Prostate gland (tissue), 2 donors: Measurements from ENCODE around the gene ASH1L. TPM values are rescaled to one million over a fixed set of nuclear protein-coding genes. Genes with fewer than 3 reads are reported as not detected.

Experiments used
- DNase-seq: peaks from one replicate; pipeline ENCODE4 v3.0.0-alpha.2; 2019; ENCODE audit warnings: low spot score
- H3K27ac ChIP-seq, 2 donors: fragments of 200-600 bp; sonication (generic); 2 replicates each; pipeline ENCODE4 v1.5.1; 2017 to 2019
- H3K27me3 ChIP-seq: fragments of 200-600 bp; sonication (generic); replicated peaks from 2 replicates; pipeline ENCODE4 v1.5.1; 2019; ENCODE audit not compliant: insufficient read depth
- H3K36me3 ChIP-seq, 2 donors: fragments of 200-600 bp; sonication (generic); 1 replicate in 1 of 2; 2 replicates in 1 of 2; pipeline versions ENCODE4 v1.5.1 to v1.8.1; 2017 to 2019
- H3K4me1 ChIP-seq: fragments of 200-600 bp; sonication (generic); replicated peaks from 2 replicates; pipeline ENCODE4 v1.5.1; 2019
- H3K4me3 ChIP-seq, 2 donors: fragments of 200-600 bp; sonication (generic); 2 replicates each; pipeline ENCODE4 v1.5.1; 2017 to 2019
- H3K9me3 ChIP-seq: fragments of 200-600 bp; sonication (generic); 2 replicates; pipeline ENCODE4 v1.5.1; 2017
- CTCF ChIP-seq, 4 experiments: fragments of 200-600 bp in 2 of 4; fragments of 450-650 bp in 2 of 4; sonication (generic) in 2 of 4; IDR thresholded peaks; 1 replicate in 3 of 4; 2 replicates in 1 of 4; pipeline ENCODE4 v1.5.1; 2016 to 2019; ENCODE audit warnings: antibody characterized with exemption in 4 of 4, mild to moderate bottlenecking in 2 of 4, moderate library complexity in 2 of 4
- POLR2A ChIP-seq: fragments of 450-650 bp; IDR thresholded peaks from one replicate; pipeline ENCODE4 v1.6.1; 2016; ENCODE audit warnings: antibody characterized with exemption, mild to moderate bottlenecking
- POLR2AphosphoS5 ChIP-seq: sonication (generic); formaldehyde crosslinking; IDR thresholded peaks from one replicate; pipeline ENCODE4 v1.6.1; 2017; ENCODE audit warnings: antibody characterized with exemption
- WGBS: methylation state at CpG from one replicate; pipeline ENCODE4 v1.1.5; 2018; 5-methylcytosine and 5-hydroxymethylcytosine counted together
- intact Hi-C: fragments of 100-400 bp; cut with DNase I; formaldehyde crosslinking; loops from one replicate; pipeline ENCODE4 v1.14.2; 2022
- total RNA-seq, 2 donors: library from RNA; depleted of rRNA; stranded (reverse); fragments of >200 nt; gene quantifications; one replicate each; pipeline ENCODE4 v1.1.0, GENCODE V29; 2016

ASH1L gene
- total RNA-seq, 2 donors from 2014 or later = 53.1 to 66.2 TPM

DNA sequence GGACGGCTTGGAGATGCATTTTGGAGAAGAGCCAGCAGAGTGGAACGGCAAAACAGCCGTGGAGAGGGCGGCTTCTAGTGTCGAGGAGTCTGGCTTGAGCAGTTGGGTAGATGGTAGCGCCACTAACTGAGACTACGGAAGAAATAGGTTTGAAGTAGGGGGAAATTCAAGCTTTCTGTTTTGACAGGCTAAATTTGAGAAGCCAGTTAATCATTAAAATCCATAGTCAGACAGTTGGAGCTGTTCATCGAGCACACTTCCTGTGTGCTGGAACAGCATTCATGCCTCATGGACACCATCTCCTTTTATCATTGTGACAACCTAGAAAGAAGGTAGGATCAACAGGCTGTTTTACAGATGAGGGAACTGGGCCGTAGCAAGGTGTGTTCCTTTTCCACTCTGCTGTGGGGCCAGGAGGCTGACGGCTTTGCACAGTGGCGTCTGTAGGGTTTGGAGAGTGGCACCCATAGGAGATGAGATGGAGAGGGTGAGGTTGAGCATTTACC, 258.0 kb downstream of the ASH1L start:
- peaks cover 1% of the 10 kb centered on the region for H3K4me1 ChIP-seq
- no peak overlapping the region for H3K27ac ChIP-seq
- no peaks in the 10 kb centered on the region for H3K9me3 ChIP-seq
- 63% methylated on average over 11 of the region's 11 CpGs for WGBS
- no peaks in the 10 kb centered on the region for H3K27me3 ChIP-seq
- TF ChIP-seq POLR2A = no peak
- no peak for TF ChIP-seq POLR2AphosphoS5
- TF ChIP-seq CTCF (IDR thresholded peaks at IDR 0.05) = no peak
- H3K4me3 ChIP-seq = no peak overlapping the region
- intact Hi-C loops = loop anchor here (5.0 kb wide), 1 partner anchor 52 kb away; no protein-coding TSS in a partner anchor
- DNase-seq = no peak
- H3K36me3 ChIP-seq = no peaks in the 10 kb centered on the region

DNA sequence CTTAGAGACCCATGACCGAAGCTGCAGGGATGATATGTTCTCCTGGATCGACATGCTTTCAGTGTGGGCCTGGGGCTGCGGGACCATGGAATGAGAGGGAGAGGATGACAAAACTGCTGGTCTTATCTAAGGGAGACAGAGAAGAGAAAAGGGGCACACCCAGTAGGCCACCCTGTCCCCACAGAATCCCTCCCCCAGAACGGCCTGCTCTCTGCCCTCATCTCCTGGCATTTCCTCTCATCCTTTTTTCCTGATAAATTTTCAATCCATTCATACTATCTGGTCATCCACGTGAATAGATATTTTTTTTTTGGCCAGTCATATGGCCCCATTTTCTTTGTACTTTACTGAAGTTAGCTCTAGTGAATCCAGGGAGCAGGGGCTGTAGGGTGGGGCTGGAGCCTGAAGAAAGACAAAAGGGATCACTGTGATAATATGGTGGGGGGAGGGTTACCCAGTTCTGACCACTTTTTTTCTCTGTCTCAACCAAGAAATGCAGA, 261.2 kb downstream of the ASH1L start, which contains the start of gene PKLR:
Gene PKLR, minus strand, starts transcription at position 97 of the 500 bp plus-strand sequence. Its CDS starts 43 bp downstream, at position 54.
- H3K27ac ChIP-seq = no peak within 1 kb of the TSS
- H3K4me3 ChIP-seq = no peak within 1 kb of the TSS
- no peaks in the 10 kb centered on the region for H3K9me3 ChIP-seq
- H3K27me3 ChIP-seq = no peaks in the 10 kb centered on the region
- TF ChIP-seq POLR2A = no peak
- TF ChIP-seq CTCF (IDR thresholded peaks at IDR 0.05) = no peak
- no peak for TF ChIP-seq POLR2AphosphoS5
- H3K36me3 ChIP-seq = no peaks in the 10 kb centered on the region
- intact Hi-C loops = no loop called here
- 83% methylated on average over 5 of the region's 5 CpGs for WGBS
- no peaks in the 10 kb centered on the region for H3K4me1 ChIP-seq
- DNase-seq = no peak

GRCh38 chr1:155300553-155301329, 261.9 kb downstream of the ASH1L start:
- WGBS = 91% methylated on average over 9 of the region's 9 CpGs
- H3K27me3 ChIP-seq = peaks cover 3% of the 10 kb centered on the region
- no peak overlapping the region for H3K4me3 ChIP-seq
- H3K4me1 ChIP-seq = no peaks in the 10 kb centered on the region
- DNase-seq = no peak
- intact Hi-C loops = no loop called here
- no peak overlapping the region for H3K27ac ChIP-seq
- no peaks in the 10 kb centered on the region for H3K36me3 ChIP-seq
- TF ChIP-seq CTCF (IDR thresholded peaks at IDR 0.05) = no peak
- H3K9me3 ChIP-seq = no peaks in the 10 kb centered on the region

- Histone ChIP-seq H3K9me3 (no peaks in the 10 kb centered on the region), H3K4me3 (no peak overlapping the region), H3K36me3 (no peaks in the 10 kb centered on the region), H3K27ac (no peak overlapping the region), H3K4me1 (no peaks in the 10 kb centered on the region), H3K27me3 (peaks cover 5% of the 10 kb centered on the region)
- no peak for DNase-seq
- intact Hi-C loops = no loop called here
- 92% methylated on average over 6 of the region's 8 CpGs for WGBS
- TF ChIP-seq POLR2AphosphoS5 (no peak), CTCF (IDR thresholded peaks at IDR 0.05) (no peak), POLR2A (no peak)
Measured at GRCh38 chr1:155300024-155300423, 262.6 kb downstream of the ASH1L start.

- Histone ChIP-seq H3K36me3 (no peaks in the 10 kb centered on the region), H3K9me3 (no peaks in the 10 kb centered on the region), H3K4me1 (no peaks in the 10 kb centered on the region), H3K27ac (no peak overlapping the region), H3K4me3 (no peak overlapping the region), H3K27me3 (peaks cover 5% of the 10 kb centered on the region)
- intact Hi-C loops = no loop called here
- no peak for DNase-seq
- 72% methylated on average over 7 of the region's 7 CpGs for WGBS
- TF ChIP-seq POLR2AphosphoS5 (no peak), POLR2A (no peak), CTCF (IDR thresholded peaks at IDR 0.05) (no peak)
Measured at GRCh38 chr1:155297384-155297783, 265.2 kb downstream of the ASH1L start.
